Mononuclear cell (primary cell): Measurements from ENCODE around the gene ALKBH1. TPM values are rescaled to one million over a fixed set of nuclear protein-coding genes. Genes with fewer than 3 reads are reported as not detected.
"Not testable (repeated sequence)": the region's sequence is repeated elsewhere in the genome, so short reads cannot be mapped to it uniquely, and the experiment has no call there.

ENCODE experiments used
- H3K27me3 ChIP-seq: 2 replicates; pipeline ENCODE4 v1.6.0; 2011; ENCODE audit warnings: low read length, control low read depth; ENCODE audit not compliant: insufficient read depth
- H3K4me1 ChIP-seq: 2 replicates; pipeline ENCODE4 v1.5.1; 2011; ENCODE audit warnings: mild to moderate bottlenecking, low read length, control low read depth; ENCODE audit not compliant: insufficient read depth
- H3K4me3 ChIP-seq: 2 replicates; pipeline ENCODE4 v1.5.1; 2011; ENCODE audit warnings: mild to moderate bottlenecking, low read length, moderate library complexity
- H3K9me3 ChIP-seq: 2 replicates; pipeline ENCODE4 v1.5.1; 2011; ENCODE audit warnings: low read depth, mild to moderate bottlenecking, control low read depth, low read length
- total RNA-seq: library from RNA; depleted of rRNA; stranded (reverse); fragments of >200 nt; gene quantifications from one replicate; pipeline ENCODE4 v1.2.3, GENCODE V29; 2012

Gene ALKBH1, protein sequence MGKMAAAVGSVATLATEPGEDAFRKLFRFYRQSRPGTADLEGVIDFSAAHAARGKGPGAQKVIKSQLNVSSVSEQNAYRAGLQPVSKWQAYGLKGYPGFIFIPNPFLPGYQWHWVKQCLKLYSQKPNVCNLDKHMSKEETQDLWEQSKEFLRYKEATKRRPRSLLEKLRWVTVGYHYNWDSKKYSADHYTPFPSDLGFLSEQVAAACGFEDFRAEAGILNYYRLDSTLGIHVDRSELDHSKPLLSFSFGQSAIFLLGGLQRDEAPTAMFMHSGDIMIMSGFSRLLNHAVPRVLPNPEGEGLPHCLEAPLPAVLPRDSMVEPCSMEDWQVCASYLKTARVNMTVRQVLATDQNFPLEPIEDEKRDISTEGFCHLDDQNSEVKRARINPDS
- 5.9 TPM for total RNA-seq

DNA sequence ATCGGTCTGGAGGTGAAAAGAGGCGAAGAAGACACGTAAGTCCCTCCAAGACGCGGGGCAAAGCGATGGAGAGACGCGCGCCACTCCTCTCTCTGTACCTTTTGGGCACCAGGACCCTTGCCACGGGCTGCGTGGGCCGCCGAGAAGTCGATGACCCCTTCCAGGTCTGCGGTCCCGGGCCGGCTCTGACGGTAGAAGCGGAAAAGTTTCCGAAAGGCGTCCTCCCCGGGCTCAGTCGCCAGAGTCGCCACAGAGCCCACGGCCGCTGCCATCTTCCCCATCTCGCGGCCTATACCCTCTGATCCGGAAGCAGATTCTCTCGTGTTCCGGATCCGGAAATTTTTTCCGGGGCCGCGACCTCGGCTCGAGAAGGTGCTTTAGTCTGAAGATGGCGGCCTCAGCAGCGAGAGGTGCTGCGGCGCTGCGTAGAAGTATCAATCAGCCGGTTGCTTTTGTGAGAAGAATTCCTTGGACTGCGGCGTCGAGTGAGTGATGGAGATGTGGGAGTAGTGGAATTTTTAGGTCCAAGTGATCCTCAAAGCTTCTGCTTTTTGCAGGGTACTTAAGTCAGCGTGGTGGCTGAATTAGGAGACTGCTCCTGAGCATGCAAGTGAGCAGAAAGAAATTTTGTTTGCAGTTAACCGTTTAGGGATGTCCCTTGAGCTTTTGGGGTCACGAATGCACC lies at the start of gene ALKBH1, which contains the start of gene SLIRP:
TSS of gene ALKBH1 (minus strand) at position 300 of the 685 bp plus-strand sequence. CDS start at position 281, 19 bp downstream.
TSS of gene SLIRP (plus strand) at position 380 of the 685 bp plus-strand sequence. CDS start at position 389, 9 bp downstream.
- Histone ChIP-seq H3K4me1 (peaks cover 23% of the 10 kb centered on the region), H3K9me3 (no peaks in the 10 kb centered on the region), H3K4me3 (peak within 1 kb of the TSS; percentile 96), H3K27me3 (no peaks in the 10 kb centered on the region)

DNA sequence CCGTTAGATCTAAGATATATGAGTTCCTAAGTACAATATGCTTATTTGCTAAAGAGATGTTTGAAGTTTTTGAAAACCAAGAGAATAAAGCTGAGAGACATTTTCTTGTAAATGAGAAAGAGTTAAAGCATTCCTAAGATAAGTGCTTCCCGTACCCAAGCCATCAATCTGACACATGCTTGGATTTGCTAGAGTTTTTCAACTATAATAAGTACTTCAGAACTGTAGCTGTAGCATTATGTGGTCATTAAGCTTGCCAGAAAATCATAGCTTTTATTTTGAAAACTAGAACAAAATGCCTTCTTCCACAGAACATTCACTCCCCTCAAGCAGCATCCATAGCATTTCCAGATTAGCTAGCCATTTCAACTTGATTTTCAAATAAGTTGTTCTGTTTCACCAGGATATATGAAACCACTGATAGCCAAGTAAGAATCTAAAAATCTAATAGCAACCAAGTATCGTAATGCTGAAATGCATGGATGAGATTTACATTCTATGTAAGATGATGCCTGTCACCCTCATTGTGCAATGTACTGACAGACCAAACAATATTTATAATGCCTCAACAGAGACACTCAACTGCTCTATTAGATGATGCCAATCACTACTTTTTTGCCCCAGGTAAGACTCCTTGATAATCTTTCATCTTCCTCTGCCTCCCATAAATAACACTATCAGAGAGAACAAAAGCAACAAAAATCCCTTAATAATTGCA lies 45.1 kb upstream of the ALKBH1 start:
- Histone ChIP-seq H3K4me3 (no peak overlapping the region), H3K4me1 (peaks cover 6% of the 10 kb centered on the region), H3K27me3 (no peaks in the 10 kb centered on the region), H3K9me3 (no peaks in the 10 kb centered on the region)

DNA sequence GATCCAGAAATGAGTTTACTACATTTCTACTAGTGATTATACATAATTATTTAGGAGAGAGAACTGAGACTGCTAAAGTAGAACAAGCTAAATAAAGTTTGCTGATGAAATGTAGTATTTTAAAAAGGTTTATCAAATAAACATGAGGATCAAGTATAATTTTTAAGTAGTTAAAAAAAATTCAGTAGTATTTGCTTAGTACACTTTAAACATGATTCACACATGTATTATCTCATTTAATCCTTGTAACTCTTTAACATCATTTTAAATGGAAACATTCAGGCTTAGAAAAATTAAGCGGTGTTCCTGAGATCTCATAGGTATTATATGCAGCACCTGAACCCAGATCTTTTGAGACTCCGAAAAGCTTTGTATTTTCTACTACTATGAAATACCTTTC lies 44.4 kb upstream of the ALKBH1 start:
- no peak overlapping the region for H3K4me3 ChIP-seq
- no peaks in the 10 kb centered on the region for H3K27me3 ChIP-seq
- no peaks in the 10 kb centered on the region for H3K9me3 ChIP-seq
- H3K4me1 ChIP-seq: no peaks in the 10 kb centered on the region

DNA sequence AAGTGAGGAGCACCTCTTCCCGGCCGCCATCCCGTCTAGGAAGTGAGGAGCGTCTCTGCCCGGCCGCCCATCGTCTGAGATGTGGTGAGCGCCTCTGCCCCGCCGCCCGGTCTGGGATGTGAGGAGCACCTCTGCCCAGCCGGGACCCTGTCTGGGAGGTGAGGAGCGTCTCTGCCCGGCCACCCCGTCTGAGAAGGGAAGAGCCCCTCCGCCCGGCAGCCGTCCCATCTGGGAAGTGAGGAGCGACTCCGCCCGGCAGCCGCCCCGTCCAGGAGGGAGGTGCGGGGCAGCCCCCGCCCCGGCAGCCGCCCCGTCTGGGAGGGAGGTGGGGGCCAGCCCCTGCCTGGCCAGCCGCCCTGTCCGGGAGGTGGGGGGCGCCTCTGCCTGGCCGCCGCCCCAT lies 39.6 kb upstream of the ALKBH1 start:
- H3K4me3 ChIP-seq, H3K9me3 ChIP-seq, H3K27me3 ChIP-seq, H3K4me1 ChIP-seq: not testable (repeated sequence)

DNA sequence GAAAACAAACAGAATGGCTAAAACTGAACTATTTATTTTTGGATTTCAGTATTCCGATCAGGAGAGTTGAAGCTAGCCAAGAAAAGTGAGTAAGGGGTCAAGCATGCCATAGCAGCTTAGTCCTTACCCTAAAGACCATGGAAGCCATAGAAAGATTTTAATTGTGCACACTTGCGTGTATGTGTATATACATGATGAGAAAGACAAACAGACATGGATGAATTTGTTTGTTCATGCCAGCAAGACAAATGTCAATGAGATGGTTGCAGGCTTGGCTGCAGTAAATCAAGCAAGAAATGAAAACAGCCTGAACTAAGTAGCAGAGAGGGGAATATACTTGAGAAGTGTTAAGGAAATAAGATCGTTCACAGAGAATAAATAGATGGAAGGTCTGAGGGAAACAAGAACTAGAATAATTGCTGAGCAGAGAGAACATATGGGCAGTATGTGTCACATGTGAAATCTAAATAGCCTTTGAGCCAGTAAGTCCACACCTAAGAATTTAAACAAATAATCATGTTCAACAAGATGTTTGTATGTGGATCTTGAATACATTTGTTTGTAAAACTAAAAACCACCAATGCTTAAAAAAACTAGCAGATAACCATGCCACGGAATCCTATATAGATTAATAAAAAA lies 38.4 kb upstream of the ALKBH1 start:
- Histone ChIP-seq H3K4me3 (no peak overlapping the region), H3K27me3 (no peaks in the 10 kb centered on the region), H3K4me1 (no peaks in the 10 kb centered on the region), H3K9me3 (no peaks in the 10 kb centered on the region)

DNA sequence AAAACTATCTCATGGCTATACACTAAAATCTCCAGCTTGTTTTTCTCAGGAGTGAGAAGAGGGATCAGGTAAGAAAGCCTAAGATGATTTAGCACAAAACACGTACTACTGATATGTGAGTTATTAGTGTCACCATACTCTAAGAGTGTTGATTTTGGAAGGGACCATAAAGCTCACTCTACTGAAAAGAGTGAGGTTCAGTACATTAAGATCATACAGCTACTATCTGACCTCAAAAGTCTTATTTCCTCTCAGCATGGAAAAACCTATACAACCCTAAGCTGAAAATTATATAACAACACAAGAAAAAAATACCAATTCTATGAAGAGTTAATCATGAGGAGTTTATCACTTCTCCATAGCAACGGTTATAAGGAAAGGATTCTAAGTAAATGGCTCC lies 33.6 kb upstream of the ALKBH1 start:
- H3K4me1 ChIP-seq: peaks cover 3% of the 10 kb centered on the region
- H3K27me3 ChIP-seq: no peaks in the 10 kb centered on the region
- H3K9me3 ChIP-seq: no peaks in the 10 kb centered on the region
- no peak overlapping the region for H3K4me3 ChIP-seq

DNA sequence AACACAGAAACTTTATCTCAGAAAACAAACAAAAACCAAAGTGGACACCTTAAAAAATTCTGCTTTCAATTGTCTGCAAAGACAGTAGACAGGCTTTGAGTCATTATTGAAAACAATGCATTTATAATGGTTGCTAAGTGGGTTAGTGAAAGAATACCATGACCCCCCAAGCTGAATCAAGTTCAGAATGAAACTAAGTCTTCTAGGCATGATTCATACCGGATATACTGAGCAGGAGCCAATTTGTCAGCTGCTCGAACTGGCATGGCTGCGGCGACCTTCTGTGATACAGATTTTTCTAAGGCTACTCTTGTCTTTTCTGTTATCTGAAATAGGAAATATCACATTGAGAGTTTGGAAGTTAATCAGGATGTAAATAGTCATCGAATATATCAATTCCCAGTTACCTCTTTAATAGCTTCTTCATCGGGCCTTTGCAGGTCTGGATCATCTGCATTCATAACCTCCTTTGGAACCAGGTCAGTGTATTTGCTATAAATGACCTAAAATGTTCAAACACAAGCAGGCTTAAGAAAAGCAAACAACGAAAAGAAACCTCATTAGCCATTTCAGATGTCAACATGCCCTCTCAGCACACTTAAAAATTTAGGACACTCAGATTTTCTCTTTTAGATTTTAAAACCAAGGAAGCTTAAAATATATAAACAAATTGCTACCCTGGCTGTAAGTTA lies 30.9 kb upstream of the ALKBH1 start:
- Histone ChIP-seq H3K4me1 (peaks cover 3% of the 10 kb centered on the region), H3K4me3 (no peak overlapping the region), H3K27me3 (no peaks in the 10 kb centered on the region), H3K9me3 (no peaks in the 10 kb centered on the region)

DNA sequence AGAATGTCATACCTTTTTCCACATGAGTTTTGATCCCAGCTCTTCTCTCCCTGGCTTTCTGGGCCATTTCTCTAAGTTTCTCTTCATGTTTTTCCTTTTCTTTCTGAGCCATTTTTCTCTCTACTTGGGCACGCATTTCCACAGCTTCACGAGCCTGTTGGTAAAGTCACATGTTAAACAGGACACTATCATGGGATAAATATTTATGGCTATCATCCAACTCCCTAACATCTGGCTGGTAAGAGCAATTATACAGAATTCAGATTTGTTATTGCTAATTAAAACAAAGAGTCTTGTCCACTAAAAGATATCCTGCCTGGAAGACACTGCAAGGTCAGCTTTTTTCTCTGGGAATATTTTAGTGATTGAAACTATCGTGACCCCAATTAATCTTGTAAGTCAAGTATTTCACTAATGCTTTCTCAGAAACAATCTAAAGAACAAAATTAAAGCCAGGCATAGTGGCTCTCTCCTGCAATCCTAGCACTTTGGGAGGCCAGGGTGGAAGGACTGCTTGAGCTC lies 23.2 kb upstream of the ALKBH1 start:
- no peak overlapping the region for H3K4me3 ChIP-seq
- H3K9me3 ChIP-seq: no peaks in the 10 kb centered on the region

DNA sequence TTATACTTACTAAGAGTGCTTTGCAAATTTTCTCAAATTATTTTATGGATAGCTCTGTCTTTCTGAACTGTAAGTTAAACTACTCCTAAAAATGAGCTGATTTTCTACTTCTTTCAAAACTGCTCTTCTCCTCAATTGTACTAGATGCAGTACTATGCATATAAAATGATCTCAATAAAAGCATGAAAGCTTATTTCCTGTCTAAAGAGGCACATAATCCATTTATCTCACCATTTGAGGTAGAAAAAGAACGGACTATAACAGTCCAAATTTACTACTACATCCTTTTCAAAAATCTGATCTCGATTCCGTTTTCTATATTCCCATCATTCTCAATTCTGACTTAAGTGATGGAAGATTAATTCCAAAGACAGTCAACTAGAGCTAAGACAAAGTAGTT lies 14.5 kb upstream of the ALKBH1 start:
- no peak overlapping the region for H3K4me3 ChIP-seq
- H3K27me3 ChIP-seq: no peaks in the 10 kb centered on the region
- no peaks in the 10 kb centered on the region for H3K9me3 ChIP-seq
- H3K4me1 ChIP-seq: no peaks in the 10 kb centered on the region

More for the DNA sequence above, 23.2 kb upstream of the ALKBH1 start:
- Histone ChIP-seq H3K27me3 (no peaks in the 10 kb centered on the region), H3K4me1 (no peaks in the 10 kb centered on the region)

DNA sequence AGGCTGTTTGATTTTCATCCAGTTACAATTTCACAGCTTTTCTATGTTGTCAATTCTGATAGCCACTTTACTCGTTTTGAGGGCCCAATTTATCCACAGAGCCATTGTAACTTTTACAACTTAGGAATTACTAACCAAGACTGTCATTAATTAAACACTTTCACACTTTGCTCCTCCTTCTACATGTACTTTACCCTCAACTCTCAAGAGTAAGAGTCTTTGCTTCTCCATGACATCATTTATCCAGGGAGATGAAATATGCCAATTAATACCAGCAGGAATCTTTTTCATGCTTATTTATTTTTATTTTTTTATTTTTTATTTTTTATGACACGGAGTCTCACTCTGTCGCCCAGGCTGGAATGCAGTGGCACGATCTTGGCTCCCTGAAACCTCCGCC lies 13.6 kb upstream of the ALKBH1 start:
- no peaks in the 10 kb centered on the region for H3K27me3 ChIP-seq

DNA sequence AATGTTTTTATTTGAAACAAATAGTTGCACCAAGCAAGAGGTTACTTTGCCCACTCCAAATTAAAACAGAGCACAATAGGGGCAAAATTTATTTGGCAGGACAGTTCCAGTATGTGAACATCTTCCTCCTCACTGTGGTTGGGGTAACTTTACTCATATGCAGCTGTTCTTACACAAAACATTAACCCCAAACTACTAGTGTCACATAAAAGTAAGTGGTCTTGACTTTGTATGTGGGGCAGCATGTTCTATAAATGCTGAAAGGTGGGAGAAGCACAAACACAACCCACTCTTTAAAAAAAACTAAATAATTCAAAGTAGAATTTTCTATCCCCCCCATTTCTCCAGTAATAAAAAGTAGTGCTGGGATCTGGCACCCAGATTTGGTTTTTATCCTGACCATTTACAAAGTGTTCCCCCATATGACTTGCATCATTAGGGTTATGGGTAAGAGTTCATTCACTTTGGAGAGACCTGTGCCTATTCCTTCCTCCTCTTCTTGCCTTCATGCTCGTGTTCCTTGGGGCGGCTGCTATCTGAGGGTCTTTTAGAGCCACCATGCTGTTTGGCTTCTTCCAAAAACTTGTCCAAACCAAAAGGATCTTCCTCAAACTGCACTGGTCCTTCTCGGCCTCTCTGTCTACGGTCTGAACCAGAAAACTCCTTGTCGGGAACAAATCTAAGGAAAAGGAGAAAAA lies 9.9 kb upstream of the ALKBH1 start:
- H3K4me3 ChIP-seq: no peak overlapping the region
- no peaks in the 10 kb centered on the region for H3K9me3 ChIP-seq
- H3K27me3 ChIP-seq: no peaks in the 10 kb centered on the region
- H3K4me1 ChIP-seq: no peaks in the 10 kb centered on the region

More for the DNA sequence above, 13.6 kb upstream of the ALKBH1 start:
- no peaks in the 10 kb centered on the region for H3K4me1 ChIP-seq
- H3K4me3 ChIP-seq: no peak overlapping the region
- H3K9me3 ChIP-seq: no peaks in the 10 kb centered on the region

DNA sequence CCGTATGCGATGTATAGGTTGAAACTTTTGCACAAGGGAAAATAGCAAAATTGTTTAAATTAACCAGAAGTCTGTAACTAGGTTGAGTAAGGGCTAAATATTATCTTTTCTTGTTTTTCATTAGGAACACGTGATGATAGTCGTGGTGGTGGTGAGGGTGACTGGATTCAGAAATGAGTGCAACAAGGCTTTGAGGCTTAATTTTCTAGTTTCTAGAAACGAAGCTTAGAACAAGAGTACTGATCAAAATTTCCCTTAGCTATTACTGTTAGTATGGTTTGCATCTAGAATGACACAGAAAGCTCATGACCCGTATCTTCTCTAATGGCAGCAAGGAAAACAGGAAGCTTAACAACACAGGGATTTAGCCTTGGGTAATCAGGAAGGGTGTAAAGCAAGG lies 7.1 kb upstream of the ALKBH1 start:
- Histone ChIP-seq H3K4me3 (no peak overlapping the region), H3K4me1 (no peaks in the 10 kb centered on the region), H3K27me3 (no peaks in the 10 kb centered on the region), H3K9me3 (no peaks in the 10 kb centered on the region)

DNA sequence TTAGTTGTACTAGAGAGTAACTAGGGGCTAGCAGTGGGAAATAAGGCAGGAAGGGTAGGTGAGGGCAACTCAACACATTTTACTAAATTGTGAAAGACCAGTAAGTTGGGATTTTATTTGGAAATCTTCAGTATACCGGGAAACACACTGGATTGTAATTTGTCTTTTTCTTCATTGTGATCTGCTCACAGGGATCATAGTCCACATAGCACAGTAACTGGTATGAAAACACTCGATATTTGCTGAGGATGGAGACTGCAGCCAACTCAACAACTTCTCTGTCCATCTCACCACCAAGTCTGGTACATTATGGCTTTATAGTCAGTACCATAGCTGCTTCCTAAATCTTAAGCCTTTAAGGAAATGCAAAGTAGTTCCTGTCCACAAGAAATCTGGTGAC lies 2.5 kb upstream of the ALKBH1 start:
- peaks cover 23% of the 10 kb centered on the region for H3K4me1 ChIP-seq
- no peaks in the 10 kb centered on the region for H3K9me3 ChIP-seq
- H3K4me3 ChIP-seq: no peak overlapping the region
- H3K27me3 ChIP-seq: no peaks in the 10 kb centered on the region

DNA sequence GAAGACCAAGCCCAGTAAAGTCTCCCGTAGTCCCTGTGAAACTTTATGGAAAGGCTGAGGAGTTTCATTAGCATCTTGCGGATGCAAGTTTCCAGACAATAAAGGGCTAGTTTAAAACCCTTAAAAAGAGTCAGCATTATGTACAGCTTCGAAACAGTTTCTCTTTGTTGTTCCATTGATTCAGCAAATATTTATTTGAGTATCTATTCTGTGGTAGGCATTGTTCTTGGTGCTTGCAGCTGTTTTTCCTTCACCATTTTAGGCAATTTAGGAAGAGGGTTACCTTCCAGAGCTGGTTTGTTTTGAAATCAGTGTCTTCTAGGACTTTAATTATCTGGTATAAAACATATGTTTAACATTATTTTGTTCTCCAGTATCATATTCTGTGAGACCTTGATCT lies 1.6 kb upstream of the ALKBH1 start:
- H3K9me3 ChIP-seq: no peaks in the 10 kb centered on the region
- peaks cover 23% of the 10 kb centered on the region for H3K4me1 ChIP-seq
- H3K4me3 ChIP-seq: no peak overlapping the region
- H3K27me3 ChIP-seq: no peaks in the 10 kb centered on the region
